CD1c-positive myeloid dendritic cell (primary cell): ENCODE results near the gene CALCR.
A peak's percentile ranks its signal among the peaks of the same experiment; 100 is the strongest.

ENCODE experiments used
- DNase-seq: peaks from one replicate; pipeline ENCODE4 v3.0.0-alpha.2; 2016; ENCODE audit errors: extremely low spot score

Gene CALCR

DNA sequence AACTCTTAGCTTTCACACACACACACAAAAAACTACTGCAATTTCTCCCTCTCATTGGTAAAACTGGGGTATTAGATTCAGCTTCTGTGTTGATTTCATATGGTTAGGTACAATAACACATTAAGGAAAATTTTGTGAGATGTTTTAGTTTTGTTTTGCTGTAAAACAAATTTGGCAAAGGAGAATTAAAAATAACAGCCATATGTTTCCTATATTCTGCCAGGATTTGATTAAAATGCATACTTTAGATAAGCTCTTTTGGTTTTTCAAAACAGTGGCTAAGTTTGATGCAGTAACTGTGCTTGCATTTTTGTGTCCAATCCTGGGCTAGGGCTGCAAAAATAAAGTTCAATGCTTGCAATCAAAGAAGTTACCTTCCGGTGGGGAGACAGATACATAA is 126.3 kb downstream of the CALCR start:
- DNase-seq, result no peak

DNA sequence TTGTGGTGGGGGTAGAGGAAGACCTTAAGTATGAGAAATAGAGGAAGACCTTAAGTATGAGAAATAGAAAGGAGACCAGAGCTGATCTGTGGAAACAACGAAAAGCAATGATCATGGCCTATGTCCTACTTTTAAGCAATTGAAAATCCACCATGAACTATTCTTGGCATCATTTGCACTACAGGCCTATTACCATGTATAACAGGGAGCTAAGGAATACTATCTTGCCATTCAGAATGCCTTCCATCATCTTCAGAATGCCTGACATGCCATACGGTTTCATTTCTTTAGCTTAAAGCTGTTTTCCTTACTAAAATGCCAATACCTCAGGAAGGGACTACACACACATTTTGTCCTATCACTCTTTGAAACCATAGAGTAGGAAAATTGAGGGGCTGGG is 127.0 kb downstream of the CALCR start:
- DNase-seq, result no peak

DNA sequence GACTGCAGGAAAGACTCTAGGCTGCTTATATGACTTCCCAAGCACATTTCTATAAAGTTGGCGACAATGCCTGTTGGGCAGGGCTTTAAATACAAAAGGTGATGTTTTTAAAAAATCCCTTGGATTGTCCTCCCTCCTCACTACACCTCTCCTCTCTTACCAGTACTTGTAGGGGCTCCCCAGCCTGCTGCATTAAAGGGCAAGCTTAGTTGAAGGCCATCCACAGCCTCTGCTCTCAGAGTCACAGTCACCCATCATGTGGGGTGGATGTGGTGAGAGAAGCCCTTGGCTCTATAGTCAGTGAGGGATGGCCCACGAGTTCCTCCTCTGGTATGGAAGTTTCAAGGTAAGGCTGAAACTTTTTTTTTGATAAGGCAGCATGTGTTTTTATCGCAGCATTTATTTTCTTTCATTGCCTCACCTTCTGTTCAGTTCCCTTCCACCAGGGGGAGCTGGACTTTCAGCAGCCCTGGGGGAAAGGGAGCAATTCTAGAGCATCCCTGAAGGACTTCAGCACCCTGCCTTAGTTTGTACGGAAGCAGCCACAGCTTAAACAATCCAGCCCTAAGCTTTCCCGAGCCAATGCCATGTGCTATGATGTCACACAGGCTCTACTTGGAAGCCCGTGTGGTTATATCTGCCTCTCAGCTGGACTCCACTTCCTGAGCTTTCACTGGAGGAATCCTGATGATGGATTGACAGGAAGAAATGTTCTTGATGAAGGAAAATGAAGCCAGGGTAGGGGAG is 131.9 kb downstream of the CALCR start:
- peak; percentile 49 for DNase-seq

DNA sequence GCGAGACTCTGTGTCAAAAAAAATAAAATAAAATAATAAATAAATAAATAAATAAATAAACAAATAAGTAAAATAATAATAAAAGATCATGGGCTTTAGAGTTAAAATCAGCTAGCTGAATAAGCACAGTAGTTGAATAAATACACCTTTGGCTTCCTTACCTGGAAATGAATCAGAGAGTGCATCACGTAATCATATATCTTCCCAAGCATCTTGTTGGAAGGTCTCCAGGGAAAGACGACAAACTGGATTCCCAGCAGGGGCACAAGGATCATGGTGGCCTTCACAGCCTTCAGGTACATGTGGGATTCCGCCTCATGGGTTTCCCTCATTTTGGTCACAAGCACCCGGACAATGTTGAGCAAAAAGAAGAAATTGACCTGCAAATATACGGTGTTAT is 138.7 kb downstream of the CALCR start:
- no peak for DNase-seq

DNA sequence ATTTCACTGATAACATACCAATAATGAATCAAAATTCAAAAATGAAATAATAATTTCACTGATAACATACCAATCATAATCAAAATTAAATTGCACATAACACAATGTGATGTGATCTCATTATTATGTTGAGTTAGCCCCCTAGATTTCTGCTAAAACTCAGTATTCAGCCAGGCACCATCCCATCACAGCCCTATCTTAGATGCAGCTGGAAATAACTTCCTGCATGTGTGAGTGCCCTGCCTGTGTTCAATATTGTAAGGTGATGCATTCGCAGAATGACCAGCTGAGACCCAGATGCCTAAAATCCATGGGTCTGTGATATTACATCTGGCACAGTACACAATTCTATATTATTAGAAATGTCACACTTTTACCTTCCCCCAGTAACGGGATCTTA is 142.4 kb downstream of the CALCR start:
- DNase-seq, result no peak

DNA sequence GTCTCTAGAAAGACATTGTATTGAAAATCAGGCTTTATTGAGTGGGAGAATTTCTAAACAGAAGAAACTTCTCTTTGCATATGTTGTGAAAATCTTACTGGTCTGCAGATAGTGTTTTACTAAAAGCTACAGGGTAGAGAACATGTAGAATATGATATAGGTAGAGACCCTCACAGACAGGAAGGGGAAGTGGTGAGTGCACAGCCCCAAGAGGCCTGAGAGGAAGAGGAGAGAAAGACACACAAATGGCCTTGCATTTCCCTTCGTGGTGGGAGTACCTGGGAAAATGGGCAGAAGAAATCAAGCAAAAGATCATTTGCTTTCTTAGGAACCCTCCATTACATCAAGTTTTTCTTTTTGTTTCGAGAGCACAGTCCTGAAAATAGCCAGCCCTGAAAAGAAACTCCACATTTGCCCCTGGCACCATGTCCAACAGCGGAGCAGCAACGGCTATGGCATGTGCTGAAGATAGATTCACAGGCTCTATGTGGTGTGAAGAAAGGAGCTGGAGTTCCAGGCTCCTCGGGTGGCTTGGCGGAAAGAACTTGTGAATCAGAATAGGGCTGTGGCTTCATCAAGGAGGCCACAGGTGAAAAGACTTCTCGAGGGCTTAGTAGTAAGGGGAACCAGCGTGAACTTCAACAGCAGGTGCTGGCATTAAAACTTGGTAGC is 143.5 kb downstream of the CALCR start:
- no peak for DNase-seq

DNA sequence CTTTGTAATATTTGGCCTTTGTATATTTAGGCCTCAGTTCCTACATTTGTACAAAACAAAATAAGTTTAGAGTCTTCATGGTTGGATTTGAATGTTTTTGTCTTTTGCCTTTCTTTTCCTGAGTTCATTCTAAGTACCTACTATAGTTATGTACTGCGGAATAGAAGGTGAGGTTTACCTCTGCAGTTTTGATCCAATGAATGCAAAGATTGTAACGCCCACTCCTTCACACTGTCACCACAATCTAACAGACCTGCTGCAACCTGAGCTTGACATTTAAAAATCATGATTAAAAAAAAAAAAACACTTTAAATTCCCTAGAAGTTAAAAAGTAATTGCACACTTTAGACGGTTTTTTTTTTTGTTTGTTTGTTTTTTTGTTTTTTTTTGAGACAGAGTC is 145.0 kb downstream of the CALCR start:
- no peak for DNase-seq

DNA sequence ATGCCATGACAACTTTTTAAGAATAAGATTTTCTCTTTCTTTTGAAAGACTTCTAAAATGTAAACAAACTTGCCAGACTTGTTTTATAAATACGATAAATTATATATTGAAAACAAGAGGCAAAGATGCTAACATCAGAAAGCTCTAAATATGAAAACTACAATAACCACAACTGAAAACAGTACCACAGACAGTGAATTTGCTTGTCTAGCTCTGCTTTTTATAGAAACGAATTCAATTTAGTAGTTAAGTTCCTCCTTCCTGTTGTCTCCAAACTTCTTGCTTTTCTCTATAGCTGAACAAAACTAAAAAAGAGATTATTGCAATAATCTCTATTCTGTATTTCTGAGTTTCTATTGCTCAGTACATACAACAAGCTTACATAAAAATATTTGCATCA is 147.4 kb downstream of the CALCR start:
- DNase-seq, result no peak

DNA sequence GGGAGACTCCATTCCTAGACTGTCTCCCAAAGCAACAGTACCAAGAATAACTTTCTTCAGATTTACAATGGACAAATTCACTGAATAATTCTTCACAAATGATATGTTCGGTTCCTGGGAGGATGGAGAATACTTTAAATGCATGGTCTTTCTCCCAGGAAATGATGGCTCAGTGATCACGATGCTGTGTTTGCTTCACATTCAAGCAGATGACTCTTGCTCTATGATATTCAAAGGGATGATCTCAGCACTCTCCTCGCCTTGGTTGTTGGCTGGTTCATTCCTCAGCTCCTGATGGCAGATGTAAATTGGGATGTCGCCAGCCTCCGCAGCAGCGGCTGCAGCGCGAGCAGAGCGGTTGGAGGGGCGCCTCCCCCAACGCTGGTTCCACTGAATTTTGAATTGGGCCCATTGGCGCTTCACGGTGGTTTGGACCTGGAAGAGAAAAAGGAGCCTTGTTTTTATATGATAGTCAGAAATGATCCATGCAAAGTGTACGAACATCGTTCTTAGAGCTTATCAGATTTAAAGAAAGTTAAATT is 148.3 kb downstream of the CALCR start:
- DNase-seq, result no peak

DNA sequence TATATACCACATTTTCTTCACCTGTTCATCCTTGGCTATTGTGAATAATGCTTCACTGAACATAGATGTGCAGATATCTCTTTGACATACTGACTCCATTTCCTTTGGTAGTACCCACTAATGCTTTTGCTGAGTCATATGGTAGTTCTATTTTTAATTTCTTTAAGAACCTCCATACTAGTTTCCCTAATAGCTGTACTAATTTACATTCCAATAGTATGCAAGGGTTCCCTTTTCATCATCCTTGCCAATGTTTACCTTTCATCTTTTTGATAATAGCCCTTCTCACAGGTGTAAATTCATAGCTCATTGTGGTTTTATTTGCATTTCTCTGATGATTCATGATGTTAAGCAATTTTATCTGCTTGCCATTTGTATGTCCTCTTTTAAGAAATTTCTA is 159.9 kb downstream of the CALCR start:
- DNase-seq, result no peak

DNA sequence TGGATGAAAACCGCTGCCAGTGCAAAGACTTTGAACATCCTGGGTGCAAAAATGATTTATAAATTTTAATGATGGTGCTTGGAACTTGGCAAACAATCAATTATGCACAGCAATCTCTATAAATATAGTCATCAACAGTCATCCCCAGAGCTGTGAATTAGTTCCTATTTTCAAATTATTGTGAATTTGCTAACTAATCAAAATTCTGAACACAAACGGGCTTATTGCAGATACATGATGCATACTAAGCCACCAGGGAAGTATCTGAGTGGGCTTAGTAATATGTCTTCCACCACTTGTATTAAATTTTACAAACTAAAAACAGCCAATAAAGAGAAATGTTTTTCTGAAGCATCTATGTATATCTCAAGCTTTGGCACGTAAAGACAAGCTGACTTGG is 165.2 kb downstream of the CALCR start:
- no peak for DNase-seq

DNA sequence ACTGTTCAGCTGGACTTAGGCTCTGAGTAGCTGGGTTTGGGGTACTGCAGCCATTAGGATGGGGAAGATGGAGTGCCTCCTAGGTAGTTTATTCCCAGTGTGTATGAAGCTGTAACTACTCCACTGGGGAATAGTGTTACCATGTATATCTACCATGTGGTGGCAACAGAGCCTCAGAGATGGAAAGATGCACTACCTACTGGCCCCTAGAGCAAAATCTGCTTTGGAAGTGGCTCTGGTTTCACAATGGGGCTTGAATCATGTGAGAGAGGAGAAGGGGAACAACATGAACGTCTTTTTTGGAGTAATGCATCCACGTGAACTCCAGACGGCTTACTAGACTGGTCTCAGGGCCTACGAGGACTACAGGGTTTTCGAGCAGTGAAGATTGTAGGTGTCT is 167.3 kb downstream of the CALCR start:
- DNase-seq, result no peak

DNA sequence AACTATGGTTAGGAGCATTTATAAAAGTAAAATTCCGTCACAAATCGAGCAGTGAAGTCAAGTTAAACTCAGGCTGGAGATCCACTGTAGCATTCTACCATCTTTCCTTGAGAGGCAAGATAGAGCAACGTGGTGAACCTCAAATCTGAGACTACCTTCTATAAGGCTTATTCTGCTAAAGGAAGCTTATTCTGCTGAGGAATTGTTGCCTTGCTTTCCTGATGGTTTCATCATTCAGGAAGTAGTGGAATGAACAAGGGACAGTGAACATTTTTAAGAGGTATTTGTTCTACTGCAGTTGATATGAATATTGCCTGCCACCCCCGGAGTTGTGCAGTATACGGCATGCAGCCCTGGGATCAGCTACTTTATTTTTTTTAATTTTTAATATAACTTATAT is 171.6 kb downstream of the CALCR start:
- DNase-seq, result no peak

DNA sequence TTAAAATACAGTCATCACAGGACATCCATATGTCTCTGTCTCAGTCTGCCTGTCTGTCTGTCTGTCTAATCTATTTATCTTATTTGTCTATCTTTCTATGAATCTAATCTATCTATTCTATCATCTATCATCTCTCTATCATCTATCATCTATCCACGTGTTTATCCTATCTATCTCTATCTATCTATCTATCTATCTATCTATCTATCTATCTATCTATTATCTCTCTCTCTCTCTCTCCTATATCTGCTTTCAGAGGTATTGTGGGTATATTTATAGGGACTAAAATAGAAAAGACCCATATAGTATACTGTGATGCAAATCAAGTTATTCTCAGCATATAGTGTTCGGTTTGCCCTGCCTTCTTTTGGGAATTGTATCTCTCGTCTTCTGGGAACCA is 174.9 kb downstream of the CALCR start:
- DNase-seq, result no peak

DNA sequence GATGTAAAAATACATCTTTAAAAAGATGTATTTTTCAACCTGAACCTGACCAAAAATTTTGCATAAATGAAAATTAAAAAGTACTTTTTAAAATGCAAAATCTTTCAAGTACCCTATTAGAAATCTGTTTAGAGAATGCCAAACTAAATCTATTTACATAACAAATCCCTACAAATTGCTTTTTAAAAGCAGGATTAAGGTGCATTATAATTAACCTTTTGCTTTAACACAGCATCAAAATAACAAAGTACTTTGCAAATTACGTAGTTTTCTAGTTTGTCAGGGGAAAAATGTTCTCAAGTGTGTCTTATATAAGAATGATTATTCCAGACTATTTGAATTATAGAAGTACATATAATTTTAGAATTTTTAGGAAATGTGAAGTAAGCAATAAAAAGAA is 181.5 kb downstream of the CALCR start:
- DNase-seq, result no peak

DNA sequence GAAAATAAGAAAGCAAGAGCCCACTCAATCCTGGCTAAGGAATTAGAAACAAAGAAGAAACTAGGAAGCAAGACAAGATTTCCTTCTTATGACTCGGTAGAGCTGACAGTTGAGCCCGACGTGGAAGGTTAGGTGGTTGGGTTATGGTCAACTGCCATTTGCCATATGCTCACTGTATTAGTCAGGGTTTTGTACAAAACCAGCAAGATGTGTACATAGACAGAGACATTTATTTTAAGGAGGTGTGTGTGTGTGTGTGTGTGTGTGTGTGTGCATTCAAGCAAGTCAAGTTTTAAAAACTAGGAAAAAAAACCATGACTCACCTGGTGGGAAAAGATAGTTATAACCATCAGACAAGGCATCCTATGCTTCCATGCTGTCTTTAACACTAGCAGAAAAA is 183.9 kb downstream of the CALCR start:
- DNase-seq, result no peak

DNA sequence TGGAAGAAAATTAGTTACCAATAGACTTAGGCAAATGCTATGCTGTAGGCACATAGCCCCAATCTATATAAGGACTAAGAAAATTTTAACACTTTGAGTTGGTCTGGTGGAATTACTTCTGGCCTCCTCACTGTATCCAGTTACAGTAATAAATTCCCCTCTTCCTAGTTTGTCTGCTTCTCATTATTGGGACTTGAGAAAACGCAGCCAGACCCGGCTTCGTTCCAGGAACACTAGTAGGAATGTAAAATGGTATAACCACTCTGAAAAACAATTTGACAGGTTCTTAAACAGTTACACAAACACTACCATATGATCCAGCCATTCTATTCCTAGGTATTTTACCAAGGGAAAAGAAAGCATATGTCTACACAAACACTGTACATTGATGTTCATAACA is 192.2 kb downstream of the CALCR start:
- DNase-seq, result no peak

DNA sequence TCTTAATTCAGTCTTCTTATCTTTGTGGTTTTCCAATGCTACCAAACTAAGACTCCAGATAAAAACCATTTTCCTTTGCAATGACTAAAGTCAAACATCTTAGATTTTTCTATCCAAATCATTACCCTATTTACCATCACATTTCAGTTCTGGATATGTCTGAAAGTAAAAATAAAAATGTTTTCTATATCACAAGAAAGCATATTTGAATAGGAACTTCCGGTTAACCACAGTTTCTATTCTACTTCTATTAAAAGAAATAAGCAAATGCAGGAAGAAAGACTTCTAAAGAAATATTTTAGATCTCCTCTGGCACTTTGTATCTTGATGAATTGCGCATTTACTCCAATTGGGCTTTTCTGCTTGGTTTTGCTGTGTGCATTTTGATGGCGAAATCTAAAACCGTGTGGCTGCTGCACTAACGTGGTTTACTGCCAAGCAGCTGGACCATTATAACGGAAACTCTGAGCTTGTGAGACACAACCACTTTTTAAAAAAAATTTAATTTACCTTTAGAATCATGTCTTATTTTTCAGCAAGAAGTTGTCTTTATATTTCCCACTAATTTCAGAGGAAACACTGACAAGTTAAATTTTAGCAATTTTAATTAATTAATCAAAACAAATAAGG is 196.3 kb downstream of the CALCR start:
- no peak for DNase-seq

DNA sequence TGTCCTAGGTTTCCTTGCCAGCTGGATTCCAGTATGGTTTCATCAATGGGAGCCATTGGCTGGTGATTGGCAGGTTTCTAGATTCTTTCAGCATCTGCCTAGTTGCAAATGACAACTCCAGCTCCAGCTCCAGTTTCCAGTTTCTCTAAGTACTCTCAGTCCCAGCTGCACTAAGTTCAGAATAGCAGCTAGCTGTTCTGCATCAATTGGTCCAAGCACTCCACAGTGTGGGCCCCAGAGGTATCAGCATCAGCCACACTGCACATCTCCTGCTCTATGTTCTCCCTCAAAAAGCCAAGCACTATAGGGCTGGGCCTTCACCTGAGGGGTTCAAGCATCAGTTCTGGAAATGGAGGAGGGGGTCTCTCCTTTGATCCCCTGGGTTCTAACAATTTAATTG is 198.9 kb downstream of the CALCR start:
- DNase-seq, result no peak
